ENCODE data around the gene HDAC4.

DNA sequence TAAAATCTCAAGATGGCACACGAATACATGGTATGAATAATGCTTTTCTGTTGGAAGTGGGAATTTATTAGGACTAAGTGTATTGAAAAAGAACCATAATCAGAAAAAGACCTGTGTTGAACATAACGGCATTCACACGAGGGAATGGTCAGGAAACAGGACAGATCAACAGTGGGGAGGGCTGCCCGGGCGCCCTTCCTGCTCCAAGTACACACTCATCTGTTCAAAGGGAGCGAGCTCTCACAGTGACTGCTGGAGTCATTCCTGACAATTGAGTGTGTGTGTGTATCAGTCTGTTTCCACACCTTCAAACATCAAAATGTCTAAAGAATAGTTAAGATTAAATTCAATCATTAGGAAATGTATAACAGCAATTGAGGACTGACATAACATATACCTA, 167.2 kb downstream of the HDAC4 start:
- TF ChIP-seq, protein P1, sequence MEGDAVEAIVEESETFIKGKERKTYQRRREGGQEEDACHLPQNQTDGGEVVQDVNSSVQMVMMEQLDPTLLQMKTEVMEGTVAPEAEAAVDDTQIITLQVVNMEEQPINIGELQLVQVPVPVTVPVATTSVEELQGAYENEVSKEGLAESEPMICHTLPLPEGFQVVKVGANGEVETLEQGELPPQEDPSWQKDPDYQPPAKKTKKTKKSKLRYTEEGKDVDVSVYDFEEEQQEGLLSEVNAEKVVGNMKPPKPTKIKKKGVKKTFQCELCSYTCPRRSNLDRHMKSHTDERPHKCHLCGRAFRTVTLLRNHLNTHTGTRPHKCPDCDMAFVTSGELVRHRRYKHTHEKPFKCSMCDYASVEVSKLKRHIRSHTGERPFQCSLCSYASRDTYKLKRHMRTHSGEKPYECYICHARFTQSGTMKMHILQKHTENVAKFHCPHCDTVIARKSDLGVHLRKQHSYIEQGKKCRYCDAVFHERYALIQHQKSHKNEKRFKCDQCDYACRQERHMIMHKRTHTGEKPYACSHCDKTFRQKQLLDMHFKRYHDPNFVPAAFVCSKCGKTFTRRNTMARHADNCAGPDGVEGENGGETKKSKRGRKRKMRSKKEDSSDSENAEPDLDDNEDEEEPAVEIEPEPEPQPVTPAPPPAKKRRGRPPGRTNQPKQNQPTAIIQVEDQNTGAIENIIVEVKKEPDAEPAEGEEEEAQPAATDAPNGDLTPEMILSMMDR (IDR thresholded peaks at IDR 0.05; ENCODE audit: insufficient read depth, low read length): no peak
- TF ChIP-seq, protein P2, sequence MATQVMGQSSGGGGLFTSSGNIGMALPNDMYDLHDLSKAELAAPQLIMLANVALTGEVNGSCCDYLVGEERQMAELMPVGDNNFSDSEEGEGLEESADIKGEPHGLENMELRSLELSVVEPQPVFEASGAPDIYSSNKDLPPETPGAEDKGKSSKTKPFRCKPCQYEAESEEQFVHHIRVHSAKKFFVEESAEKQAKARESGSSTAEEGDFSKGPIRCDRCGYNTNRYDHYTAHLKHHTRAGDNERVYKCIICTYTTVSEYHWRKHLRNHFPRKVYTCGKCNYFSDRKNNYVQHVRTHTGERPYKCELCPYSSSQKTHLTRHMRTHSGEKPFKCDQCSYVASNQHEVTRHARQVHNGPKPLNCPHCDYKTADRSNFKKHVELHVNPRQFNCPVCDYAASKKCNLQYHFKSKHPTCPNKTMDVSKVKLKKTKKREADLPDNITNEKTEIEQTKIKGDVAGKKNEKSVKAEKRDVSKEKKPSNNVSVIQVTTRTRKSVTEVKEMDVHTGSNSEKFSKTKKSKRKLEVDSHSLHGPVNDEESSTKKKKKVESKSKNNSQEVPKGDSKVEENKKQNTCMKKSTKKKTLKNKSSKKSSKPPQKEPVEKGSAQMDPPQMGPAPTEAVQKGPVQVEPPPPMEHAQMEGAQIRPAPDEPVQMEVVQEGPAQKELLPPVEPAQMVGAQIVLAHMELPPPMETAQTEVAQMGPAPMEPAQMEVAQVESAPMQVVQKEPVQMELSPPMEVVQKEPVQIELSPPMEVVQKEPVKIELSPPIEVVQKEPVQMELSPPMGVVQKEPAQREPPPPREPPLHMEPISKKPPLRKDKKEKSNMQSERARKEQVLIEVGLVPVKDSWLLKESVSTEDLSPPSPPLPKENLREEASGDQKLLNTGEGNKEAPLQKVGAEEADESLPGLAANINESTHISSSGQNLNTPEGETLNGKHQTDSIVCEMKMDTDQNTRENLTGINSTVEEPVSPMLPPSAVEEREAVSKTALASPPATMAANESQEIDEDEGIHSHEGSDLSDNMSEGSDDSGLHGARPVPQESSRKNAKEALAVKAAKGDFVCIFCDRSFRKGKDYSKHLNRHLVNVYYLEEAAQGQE (IDR thresholded peaks at IDR 0.05; ENCODE audit: insufficient replicate concordance, low read depth): no peak

Measured in HL-60 (cell line).